ENCODE measurements around the gene MPDZ. TPM values are rescaled to one million over a fixed set of nuclear protein-coding genes. Genes with fewer than 3 reads are reported as not detected.

Gene MPDZ
- total and polyA plus RNA-seq, 2 of the 13 experiments (the other 11 are each of a cell fraction or from before 2014, with no cell fraction given) = 12.4 to 14.7 TPM

- TF ChIP-seq SP2 (CRISPR knock-in tag; IDR thresholded peaks at IDR 0.05) (no peak), ZNF724P (CRISPR knock-in tag; IDR thresholded peaks at IDR 0.05; ENCODE audit: borderline replicate concordance) (no peak), REPIN1 (CRISPR knock-in tag; IDR thresholded peaks at IDR 0.05; ENCODE audit: borderline replicate concordance, low read depth) (no peak), MTA1 (CRISPR knock-in tag; IDR thresholded peaks at IDR 0.05; ENCODE audit: borderline replicate concordance) (no peak)
Measured at GRCh38 chr9:13173553-13173952, 105.9 kb downstream of the MPDZ start (continued).

- Histone ChIP-seq H4K20me1 (ENCODE audit: insufficient read depth, low read length) (no peaks in the 10 kb centered on the region), H3K9ac (ENCODE audit: insufficient read depth, low read depth, low read length) (no peak overlapping the region), H3K4me2 (ENCODE audit: low read depth, low read length) (no peak overlapping the region), H3K79me2 (ENCODE audit: insufficient read depth, low read length) (no peaks in the 10 kb centered on the region), H3K27me3 (ENCODE audit: control insufficient read depth in 1 of 2, insufficient read depth in 2 of 2, low read length in 2 of 2) (no peaks in the 10 kb centered on the region), H3K4me1 (ENCODE audit: insufficient read depth, low read length) (peaks cover 10% of the 10 kb centered on the region), H2AFZ (ENCODE audit: low read length) (no peak overlapping the region), H3K9me3 (ENCODE audit: low read length) (no peaks in the 10 kb centered on the region), H3K36me3 (replicated peaks in 1 of 2; ENCODE audit: control insufficient read depth in 1 of 2, insufficient read depth in 2 of 2, low read length in 2 of 2) (peaks cover 1 to 3% of the 10 kb centered on the region in 2 experiments; a peak in 3 of 5 replicates), H3K27ac (ENCODE audit: extremely low read length, insufficient read depth, low read length) (no peak overlapping the region), H3K4me3 (replicated peaks in 1 of 3; ENCODE audit: insufficient read depth in 1 of 3, low read depth in 2 of 3, low read length in 3 of 3) (no peak overlapping the region)
- BruUV-seq (replicated peaks) = no TSS peak
- in situ Hi-C loops (cut with HindIII; ENCODE audit: extremely low pct_ligation_motif_present, low pct_unique_long_range_greater_than_20kb) (no loop called here), intact Hi-C loops (cut with micrococcal nuclease; ENCODE audit: unreplicated experiment) (no loop called here)
- CTCF ChIA-PET (ENCODE audit: low intra/inter-chr PET ratio, low total read pairs) = no interaction called here
- POLR2A ChIA-PET = no interaction called here
- DNase-seq (ENCODE audit: low spot score) (no peak), ATAC-seq (no peak), FAIRE-seq (no peak)
- WGBS (ENCODE audit: low lambda C conversion rate) = 90% methylated on average over 2 of the region's 2 CpGs
- no peak for TF ChIP-seq MIER2 (CRISPR knock-in tag; IDR thresholded peaks at IDR 0.05)
- TF ChIP-seq SNAPC4 (CRISPR knock-in tag; IDR thresholded peaks at IDR 0.05) = no peak
- no peak for TF ChIP-seq REST (IDR thresholded peaks at IDR 0.05; ENCODE audit: borderline replicate concordance in 1 of 2, low read depth in 1 of 2, low read length in 2 of 2)
- TF ChIP-seq ZNF720 (CRISPR knock-in tag; IDR thresholded peaks at IDR 0.05) = no peak
- no peak for TF ChIP-seq CC2D1A (CRISPR knock-in tag; IDR thresholded peaks at IDR 0.05)
- no peak for TF ChIP-seq PRDM4 (CRISPR knock-in tag; IDR thresholded peaks at IDR 0.05; ENCODE audit: borderline replicate concordance)
Measured at GRCh38 chr9:13171261-13171660, 108.2 kb downstream of the MPDZ start.
